Measurements from ENCODE around the gene STRA8.
"Not testable (repeated sequence)": the region's sequence is repeated elsewhere in the genome, so short reads cannot be mapped to it uniquely, and the experiment has no call there.

The STRA8 gene

DNA sequence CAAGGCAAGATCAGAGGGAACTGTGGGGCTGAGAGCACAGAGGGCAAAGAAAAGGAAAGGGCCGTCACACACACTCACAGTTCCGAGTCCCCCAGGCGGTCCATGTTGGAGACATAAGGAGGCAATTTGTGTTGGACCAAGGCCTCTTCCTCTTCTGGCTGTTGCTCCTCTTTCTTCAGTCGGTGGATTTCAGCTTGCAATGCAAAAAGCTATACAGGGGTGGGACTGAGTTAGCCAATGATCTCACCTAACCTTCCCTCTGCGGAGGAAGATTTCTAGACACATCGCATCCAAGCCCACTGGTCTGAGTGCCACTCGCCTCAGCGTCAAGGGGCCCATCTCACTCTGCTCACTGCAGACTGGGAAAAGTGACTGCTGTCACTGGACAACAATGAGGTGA is 27.8 kb upstream of the STRA8 start:
- DNase-seq (ENCODE audit: low spot score) = no peak

DNA sequence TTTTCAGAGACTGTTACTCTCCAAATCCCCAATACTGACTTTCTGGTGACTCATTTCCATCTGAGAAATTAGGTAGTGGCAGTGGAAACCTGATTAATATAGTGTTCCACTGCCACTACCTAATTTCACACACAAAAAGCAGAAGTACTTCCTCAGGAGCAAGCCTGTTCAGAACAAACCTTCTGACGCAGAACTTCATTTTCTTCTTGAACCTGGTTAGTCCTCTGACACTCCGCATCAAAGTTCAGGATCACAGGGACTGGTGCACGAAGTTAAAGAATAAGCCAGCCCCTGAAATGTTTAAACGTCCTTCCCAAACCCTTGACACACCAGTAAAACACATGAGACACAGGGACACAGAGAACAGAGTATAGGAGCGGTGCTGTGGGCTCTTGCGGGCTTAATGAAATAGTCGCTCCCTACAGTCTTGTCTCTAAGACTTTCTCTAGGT is 26.7 kb upstream of the STRA8 start:
- no peak for DNase-seq (ENCODE audit: low spot score)

DNA sequence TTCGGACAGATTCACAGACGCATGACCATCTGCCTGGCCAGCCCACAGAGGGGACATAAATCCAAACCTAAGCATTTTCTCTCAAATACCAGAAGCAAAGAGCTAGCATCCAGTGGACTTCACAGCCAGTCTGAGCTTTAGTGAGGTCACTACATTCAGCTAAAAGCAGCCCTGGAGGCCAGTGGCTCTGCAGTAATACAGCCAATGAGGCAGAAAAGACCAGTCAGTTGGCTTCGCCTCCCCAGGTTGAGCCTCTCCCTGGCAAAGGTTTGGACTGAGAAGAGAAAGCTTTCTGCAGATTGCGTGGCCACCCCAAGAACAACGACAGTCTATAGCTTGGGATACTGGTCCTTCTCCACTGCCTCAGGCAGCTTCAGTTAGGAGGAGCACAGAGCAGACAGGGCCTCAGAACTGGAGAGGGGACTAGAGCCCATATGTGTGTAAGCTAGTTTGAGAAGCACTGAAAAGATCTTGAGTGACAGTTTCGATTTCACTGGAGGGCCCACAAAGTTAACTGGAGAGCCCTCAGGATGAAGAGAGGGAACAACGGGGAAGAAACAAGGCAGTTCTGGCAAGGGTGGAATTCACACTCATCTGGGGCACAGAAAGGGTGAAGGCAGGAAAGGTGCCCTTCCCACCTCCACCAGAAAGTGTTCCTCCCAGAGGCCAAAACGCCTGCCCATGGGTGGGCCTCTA is 26.1 kb upstream of the STRA8 start:
- DNase-seq (ENCODE audit: low spot score) = no peak

- no peak for DNase-seq (ENCODE audit: low spot score)
These were observed 25.4 kb upstream of the STRA8 start for GRCh38 chr7:135208102-135208793.

DNA sequence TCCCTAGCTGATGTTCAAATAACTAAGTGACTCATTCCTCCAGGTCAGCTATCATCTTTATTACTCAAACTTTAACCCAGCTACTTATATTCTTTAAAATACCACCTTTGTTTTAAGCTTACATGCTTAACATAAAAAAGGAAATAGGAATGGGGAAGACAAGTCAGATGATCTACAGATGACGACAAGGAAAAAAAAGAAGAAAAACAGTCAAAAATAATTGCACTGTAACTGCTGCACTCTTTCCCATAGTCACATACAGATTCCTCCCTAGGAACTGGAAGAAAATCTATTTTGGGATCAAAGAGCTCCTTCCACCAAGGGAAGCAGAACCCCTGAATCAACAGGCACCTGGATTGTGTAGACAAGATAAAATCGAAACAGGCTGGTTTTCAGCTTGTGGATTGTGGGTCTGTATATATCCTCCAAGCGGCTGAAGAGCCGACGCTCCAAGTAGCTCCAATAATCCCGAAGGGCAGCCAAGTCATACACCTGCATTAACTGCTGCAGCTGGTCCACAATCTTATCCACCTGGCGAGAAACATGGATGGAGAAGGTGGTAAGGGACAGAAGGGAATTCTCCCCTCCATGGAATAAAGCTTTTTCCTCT is 24.3 kb upstream of the STRA8 start:
- DNase-seq (ENCODE audit: low spot score) = no peak

DNA sequence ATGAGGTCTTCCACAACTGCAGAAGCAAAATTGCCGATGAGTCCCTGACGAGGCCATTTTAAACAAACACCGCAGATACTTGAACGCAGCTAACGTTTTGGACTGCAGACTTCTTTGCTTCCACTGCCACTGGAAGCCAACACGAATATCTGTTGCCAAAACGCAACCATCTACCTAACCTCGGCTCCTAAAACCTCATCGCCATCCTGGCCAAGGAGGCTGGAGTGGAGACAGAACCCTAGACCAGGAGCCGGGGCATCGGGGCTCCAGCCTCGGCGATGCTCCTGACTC is 22.8 kb upstream of the STRA8 start:
- DNase-seq (ENCODE audit: low spot score) = no peak

DNA sequence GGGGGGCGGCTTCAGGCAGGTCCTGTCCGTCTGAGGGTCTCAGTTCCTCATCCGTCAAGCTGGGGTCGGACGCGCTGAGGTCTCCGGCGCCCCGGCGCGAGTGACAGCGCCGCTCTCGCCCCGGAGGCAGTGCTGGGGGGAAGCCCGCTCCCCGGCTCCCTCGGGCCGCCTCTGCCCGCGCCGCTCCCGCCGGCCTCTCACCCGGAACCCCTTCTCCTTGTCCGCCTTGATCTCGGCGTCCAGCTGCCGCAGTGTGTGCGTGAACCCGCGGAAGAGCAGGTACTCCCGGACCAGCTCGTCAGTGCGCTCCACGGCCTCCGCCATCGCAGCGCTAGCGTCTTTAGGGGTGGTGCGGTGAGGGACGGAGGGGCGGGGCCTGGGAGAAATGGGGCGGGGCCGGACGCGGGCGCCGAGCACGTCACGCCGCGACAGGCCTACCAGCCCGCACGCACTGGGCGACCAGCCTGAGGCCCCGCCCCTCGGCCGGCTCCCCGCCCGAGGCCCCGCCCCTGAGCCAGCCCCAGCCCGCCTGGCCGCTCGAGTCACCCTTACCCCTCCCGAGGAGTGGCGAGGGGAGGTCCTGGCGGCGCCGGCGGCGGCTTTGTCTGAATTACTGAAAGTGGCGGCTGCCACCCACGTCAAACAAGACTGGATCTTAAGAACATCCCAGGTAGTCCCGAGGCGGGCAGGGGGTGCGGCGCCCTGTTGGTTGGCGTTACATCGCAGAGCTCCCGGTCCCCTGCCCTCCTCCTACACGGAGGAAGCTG is 22.3 kb upstream of the STRA8 start, which contains the start of gene WDR91:
Gene WDR91 (minus strand): TSS at position 348 of the 767 bp plus-strand sequence. CDS start 24 bp downstream, at position 324.
- peak; percentile 98 for DNase-seq (ENCODE audit: low spot score)

GRCh38 chr7:135211946-135212685 is 21.5 kb upstream of the STRA8 start:
- not testable (repeated sequence) for DNase-seq (ENCODE audit: low spot score)

DNA sequence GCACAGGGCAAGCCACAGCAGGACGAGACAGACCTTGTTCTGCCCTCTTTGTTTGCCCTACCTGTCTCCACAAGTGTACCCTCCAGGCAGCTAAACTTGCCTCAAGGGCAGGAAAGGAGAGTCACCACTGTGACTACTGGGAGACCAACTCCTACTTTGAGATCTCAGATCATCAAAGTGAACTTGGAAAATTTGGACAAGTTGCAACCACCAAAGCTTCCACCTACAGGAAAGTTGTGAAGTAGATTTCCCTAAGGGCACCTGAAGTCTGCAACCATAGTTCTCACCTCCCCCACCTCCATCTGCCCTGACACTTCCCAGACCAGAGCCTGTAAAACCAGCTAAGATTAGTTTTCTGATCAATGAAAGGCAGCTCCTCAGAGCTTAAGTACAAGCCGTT is 19.8 kb upstream of the STRA8 start:
- no peak for DNase-seq (ENCODE audit: low spot score)

DNA sequence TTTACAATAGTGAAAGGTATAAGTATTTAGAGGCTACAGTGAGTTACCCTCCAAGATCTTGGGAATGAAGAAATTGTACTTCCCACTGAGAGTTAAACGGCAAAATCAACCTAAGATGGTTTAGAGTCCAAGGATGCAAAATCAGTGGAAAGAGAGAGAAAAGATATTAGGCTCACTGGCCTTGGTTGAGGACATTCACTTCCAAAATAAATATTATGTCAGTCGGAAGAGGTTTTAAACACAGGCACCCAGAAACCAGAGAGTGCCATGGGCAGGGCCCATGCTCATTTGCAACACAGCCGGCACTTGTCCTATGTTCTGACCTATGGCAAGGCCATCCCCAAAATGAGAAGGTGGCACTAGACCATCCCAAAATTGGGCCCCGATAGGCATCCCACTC is 18.5 kb upstream of the STRA8 start:
- no peak for DNase-seq (ENCODE audit: low spot score)

DNA sequence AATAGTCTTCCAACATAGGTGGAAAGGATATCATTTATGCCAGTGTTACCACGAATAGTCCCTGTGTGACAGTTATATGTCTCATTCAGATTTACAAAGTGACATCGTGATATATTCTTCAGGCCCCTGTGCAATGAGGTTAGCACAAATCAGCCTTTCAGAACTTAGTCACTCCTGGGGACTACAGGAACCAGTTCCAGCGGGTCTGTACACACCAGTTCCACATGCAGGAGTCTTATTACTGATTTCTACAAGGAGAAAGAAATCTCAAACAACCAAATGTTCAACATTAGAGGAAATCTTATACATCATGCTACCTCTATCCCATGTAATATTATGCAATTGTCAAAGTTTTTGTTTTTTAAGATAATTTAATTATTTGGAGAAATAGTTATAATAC is 17.9 kb upstream of the STRA8 start:
- DNase-seq (ENCODE audit: low spot score) = no peak

- no peak for DNase-seq (ENCODE audit: low spot score)
These were observed 15.8 kb upstream of the STRA8 start for GRCh38 chr7:135217645-135218509.

GRCh38 chr7:135224027-135224426 is 9.6 kb upstream of the STRA8 start:
- no peak for DNase-seq (ENCODE audit: low spot score)

- no peak for DNase-seq (ENCODE audit: low spot score)
These were observed 2.0 kb upstream of the STRA8 start for GRCh38 chr7:135231686-135232085.

DNA sequence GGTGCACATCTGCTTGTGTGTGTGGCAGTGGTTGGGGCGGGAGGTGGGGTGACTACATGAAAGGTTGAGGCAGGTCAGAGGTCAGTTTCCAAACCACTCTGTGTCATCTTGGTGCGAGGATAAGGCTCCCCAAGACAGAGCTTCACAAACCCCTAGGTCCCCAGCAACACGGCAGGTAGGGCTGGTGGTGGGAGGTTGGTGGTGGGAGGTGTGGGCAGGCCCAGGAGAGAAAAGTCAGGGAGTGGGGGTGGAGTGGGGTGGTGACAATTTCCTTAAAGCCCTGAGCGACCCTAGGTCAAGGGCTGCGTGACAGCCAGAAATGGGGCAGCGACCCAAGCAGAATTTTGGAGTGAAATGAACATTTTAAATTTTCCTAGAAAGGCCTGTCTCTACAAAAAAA is 1.6 kb upstream of the STRA8 start:
- DNase-seq (ENCODE audit: low spot score) = no peak

DNA sequence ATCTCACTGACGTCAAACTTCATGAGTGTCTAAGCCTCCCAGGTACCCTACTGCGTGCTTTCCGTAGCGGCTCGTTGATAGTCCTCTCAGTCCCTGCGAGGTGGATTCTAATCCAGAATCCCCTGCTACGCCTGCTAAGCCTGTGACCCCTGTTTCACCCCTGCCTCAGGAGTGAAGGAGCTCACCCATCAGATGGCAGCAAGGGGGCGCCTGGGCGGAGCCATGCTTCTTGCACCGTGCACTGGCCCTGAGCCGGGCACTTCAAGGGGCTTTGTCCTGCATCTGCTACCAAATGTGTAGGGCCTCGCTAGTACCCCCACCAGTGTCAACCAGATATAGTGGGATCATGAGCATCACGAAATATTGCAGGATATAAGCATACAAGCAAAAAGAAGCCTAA is 918 bp upstream of the STRA8 start:
- DNase-seq (ENCODE audit: low spot score) = no peak

GRCh38 chr7:135234095-135234494 is 457 bp downstream of the STRA8 start:
- DNase-seq (ENCODE audit: low spot score) = not testable (repeated sequence)

DNA sequence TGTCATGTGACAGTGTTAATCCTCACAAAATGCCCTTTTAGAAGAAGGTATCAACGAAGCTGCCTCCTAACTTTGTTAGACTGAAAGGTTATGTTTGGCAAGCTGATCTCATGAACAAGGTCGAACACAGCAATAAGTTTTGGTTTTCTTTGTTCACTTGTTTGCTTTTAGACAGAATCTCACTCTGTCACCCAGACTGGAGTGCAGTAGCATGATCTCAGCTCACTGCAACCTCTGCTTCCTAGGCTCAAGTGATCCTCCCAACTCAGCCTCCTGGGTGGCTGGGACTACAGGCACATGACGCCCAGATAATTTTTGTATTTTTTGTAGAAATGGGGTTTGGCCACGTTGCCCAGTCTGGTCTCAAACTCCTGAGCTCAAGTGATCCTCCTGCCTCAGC is 1.1 kb downstream of the STRA8 start:
- no peak for DNase-seq (ENCODE audit: low spot score)

DNA sequence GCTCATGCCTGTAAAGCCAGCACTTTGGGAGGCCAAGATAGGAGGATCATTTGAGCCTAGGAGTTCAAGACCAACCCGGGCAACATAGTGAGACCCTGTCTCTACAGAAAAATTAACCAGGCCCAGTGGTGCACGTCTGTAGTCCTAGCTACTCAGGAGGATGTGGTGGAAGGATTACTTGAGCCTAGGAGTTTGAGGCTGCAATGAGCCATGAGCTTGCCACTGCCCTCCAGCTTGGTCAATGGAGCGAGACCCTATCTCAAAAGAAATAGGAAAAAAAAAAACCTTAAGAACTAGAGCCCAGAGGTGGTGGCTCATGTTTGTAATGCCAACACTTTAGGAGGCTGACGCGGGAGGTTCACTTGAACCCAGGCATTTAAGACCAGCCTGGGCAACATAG is 2.2 kb downstream of the STRA8 start:
- no peak for DNase-seq (ENCODE audit: low spot score)

- DNase-seq (ENCODE audit: low spot score) = no peak
These were observed 3.1 kb downstream of the STRA8 start for GRCh38 chr7:135236727-135237126.

DNA sequence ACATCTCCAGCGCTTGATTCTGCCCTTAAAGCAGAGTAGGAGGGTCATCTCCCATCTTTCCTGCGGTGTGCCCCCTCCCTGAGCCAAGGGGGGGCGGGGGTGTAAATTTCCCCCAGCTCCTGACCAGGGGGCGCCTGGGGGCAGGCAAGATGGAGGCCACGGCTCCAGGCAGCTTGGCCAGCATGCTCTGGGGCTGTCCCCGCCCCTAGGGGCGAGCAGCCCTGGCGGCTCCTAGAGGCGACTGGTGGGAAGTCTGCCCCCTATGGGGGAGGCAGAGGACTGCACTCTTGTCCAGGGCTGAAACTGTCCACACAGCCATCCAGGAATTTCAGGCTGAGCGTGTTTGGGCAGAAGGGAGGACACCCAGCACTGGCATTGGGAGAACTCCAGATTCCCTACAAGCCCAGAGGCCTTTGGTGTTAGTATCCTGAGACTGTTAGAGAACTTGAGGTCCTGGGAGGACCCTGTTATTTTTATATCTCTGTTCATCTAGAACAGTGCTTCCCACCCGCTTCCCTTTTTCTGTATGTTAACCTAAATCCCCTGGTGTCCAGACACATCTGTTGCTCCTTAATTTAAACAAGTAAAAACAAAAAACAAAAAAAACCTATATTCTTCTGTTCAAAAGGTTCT is 4.6 kb downstream of the STRA8 start:
- DNase-seq (ENCODE audit: low spot score) = no peak
